Esophagus squamous epithelium (tissue), 4 donors: ENCODE measurements around the gene ZCCHC24.

Experiments used
- CTCF ChIP-seq, 6 experiments: fragments of 450-650 bp in 4 of 6; fragments of 200-600 bp in 2 of 6; sonication (generic) in 2 of 6; IDR thresholded peaks; one replicate each; pipeline ENCODE4 v1.5.1; 2016 to 2019; ENCODE audit warnings: antibody characterized with exemption in 6 of 6, mild to moderate bottlenecking in 4 of 6, moderate library complexity in 4 of 6
- POLR2A ChIP-seq, 4 donors: fragments of 450-650 bp; IDR thresholded peaks; one replicate each; pipeline ENCODE4 v1.6.1; 2017; ENCODE audit warnings: antibody characterized with exemption in 4 of 4, mild to moderate bottlenecking in 4 of 4, moderate library complexity in 3 of 4

GRCh38 chr10:79345241-79346011 lies 100.0 kb downstream of the ZCCHC24 start:
- TF ChIP-seq CTCF (IDR thresholded peaks at IDR 0.05) (no peak), POLR2A (IDR thresholded peaks at IDR 0.05) (no peak)
